Embryonic facial prominence (tissue), 1 donor: ENCODE measurements around the gene ITGAE.
"Not testable (repeated sequence)": the region's sequence is repeated elsewhere in the genome, so short reads cannot be mapped to it uniquely, and the experiment has no call there.

ENCODE experiments used
- DNase-seq: peaks from one replicate; pipeline ENCODE4 v3.0.0-alpha.2; 2016; ENCODE audit errors: extremely low spot score

Gene ITGAE

DNA sequence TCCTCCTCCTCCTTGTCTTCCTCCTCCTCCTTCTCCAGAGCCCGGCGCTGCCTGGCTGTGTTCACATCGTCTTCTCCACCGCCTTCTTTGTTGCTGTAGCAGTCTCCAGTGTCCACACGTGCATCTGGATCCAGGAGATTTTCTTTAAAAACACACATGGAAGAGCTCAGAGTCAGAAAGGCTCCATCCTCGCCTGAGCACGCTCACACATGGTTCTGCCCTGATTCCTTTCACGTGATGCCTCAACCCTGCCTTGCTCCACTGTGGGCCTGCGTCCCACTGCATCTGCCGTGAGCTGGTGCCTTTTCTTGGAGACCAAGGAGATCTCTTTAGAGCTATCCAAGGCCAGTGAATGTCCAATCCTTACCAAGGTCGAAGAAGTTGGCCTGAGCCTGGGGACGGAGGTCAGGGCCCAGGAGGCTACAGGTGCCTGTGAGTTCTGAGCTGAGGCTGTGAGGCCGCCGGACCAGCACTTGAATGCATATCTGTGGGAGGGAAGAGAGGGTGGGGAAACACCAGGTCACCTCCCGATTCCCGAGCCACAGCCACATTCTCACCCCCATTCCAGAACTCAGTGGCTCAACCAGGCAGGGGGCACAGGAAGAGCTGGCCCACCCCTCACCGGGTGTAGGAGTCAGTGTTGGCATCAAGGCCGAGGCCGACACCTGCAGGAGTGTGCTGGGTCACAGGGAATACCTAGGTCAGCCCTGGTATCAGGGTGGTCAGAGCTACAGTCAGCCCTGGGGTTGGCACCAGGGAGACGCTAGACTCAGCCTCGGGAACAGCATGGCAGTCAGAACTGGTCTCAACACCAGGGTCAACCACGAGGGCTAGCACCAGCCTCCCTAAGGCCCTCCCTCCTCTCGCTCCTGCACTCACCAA, 39.7 kb downstream of the ITGAE start:
- DNase-seq = no peak

- no peak for DNase-seq
These were observed 41.3 kb downstream of the ITGAE start for GRCh38 chr17:3759597-3760216.

DNA sequence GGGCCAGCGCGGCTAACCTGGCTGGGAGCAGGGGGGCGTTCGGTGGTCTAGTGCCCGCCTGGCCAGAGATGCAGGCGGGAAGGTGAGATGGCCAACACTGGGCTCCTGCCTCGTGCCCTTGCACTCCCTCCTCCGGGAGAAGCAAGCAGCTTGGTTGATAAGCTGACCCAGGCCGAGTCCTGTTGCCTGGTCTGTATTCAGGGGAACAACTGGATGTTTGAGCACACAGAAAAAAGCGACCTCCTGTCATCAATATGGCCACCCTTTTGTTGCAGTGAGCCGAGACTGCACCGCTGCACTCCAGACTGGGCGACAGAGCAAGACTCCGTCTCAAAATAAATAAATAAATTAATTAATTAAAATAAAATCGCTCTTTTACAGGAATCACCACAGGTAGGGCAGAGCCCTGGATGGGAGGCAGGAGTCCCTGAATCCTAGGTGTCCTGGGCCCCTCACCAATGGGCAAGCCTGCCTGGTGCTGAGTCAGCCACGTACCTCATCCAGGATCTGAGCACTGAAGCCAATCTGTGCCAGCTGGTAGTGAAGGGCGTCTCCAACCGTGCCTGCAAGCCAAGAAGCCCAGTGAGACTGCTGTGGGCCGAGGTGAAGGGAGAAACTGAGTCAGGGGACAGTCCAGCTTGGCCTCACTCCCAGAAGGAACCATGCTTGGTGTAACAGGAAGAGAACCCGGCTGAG, 45.5 kb downstream of the ITGAE start:
- no peak for DNase-seq

DNA sequence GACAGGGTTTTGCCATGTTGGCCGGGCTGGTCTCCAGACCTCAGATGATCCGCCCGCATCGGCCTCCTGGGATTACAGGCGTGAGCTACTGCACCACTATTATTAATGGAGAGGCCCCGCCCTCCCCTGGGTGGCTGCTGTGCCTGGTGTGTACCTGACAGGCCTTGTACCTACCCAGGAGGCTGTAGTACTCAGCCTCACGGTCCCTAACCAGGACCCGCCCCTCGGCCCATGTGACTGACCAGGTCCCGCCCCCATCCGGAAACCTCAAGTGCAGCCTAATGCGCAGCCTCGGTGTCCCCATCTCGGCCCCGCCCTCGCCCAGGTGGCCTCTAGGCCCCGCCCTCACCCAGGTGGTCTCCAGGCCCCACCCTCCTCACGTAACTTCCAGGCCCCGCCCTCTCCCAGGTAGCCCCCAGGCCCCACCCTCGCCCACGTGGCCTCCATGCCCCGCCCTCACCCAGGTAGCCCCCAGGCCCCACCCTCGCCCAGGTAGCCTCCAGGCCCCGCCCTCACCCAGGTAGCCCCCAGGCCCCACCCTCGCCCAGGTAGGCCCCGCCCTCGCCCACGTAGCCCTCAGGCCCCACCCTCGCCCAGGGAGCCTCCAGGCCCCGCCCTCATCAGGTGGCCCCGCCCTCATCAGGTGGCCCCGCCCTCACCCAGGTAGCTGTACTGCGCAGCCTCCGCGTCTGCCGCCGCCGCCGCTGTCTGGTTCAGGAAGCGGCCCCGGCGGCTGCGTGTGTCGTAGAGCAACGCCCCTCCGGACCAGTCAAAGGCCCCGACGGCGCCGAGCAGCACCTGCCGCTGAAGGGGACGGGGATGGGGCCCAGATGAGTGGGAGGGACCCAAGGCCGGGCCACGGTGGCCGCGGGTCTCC, 46.3 kb downstream of the ITGAE start:
- peak; percentile 48 for DNase-seq

DNA sequence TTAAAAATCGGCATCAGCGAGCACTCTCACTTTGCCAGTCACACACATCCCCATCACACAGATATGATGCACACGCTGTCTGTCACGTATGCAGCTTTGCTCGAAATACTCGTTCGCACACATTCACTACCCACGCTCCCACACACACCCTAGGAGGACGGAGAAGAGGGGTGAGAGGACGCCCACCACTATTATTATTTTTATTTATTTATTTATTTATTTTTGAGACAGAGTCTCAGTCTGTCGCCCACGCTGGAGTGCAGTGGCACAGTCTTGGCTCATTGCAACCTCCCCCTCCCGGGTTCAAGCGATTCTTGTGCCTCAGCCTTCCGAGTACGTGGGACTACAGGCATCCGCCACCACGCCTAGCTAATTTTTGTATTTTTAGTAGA, 46.9 kb downstream of the ITGAE start:
- DNase-seq = no peak

- no peak for DNase-seq
These were observed 47.4 kb downstream of the ITGAE start for GRCh38 chr17:3753624-3754023.

- DNase-seq = no peak
These were observed 49.2 kb downstream of the ITGAE start for GRCh38 chr17:3751836-3752235.

GRCh38 chr17:3750926-3751325, 50.1 kb downstream of the ITGAE start:
- DNase-seq = no peak

DNA sequence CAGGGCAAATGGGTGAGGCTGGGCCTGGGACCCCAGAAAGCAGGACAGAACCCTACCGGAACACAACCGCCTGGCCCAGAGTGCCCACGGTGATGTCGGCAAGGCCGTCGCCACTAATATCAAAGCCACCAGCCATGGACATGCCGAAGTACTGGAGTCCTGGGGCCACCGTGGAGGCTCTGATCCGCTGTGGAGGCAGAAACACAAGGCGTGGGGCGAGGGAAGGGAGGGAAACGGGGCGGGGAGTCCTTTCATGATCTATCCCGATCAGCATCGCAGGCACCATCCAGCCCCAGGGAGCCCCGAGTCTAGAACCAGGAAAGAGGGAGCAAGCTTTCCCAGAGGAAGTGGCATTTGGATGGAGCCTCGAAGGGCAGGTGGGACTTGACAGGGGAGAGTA, 50.7 kb downstream of the ITGAE start:
- DNase-seq = no peak

DNA sequence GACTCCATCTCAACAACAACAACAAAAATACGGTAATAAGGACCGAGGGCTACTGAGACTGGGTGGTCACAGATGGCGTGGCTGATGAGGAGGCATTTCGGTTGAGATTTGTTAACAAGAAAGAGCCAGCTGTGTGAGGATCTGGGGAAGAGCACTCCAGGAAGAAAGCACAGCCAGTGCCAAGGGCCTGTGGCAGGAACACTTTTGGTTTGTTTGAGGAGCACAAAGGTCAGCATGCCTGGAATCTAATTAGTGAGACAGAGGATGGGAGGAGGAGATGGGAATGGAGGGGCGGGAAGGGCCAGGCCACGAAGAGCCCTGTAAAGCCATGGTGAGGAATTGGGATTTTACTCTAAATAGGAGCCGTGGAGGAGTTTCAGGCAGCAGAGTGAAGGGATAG, 52.4 kb downstream of the ITGAE start:
- no peak for DNase-seq

DNA sequence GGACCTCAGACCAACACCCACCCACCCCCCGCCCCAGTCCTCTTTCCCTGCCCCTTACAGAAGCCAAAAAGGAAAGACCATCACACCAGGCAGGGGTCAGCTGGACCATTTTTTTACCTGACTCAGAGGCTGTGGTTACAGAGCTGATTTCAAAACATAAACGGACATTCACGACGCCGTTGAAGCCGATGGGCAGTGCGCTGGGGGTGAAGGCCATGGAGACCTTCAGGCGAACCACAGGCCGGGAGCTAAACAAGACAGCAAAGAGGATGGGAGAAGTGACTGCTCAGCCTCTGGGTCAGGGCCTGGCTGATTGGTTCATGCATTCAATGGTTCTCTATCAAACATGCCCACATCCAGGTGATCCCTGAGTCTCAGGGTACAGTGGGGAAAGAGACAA, 53.2 kb downstream of the ITGAE start:
- no peak for DNase-seq

DNA sequence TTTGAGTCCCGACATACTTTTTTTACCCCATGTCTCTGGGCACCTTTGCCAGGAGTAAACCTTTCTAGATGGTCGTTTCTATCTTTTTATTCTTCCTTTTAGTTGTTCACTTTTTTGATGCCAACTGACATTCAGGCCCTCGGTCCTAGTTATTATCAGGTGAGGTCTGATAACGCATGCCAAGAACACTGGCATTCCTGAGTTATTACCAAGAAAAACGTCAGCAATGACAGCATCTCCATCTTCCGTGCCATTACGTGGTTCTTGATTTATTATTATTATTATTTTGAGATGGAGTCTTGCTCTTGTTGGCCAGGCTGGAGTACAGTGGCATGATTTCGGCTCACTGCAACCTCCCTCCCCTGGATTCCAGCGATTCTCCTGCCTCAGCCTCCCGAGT, 55.9 kb downstream of the ITGAE start:
- DNase-seq = no peak

GRCh38 chr17:3744014-3744413, 57.0 kb downstream of the ITGAE start:
- no peak for DNase-seq

- DNase-seq = no peak
These were observed 60.3 kb downstream of the ITGAE start for GRCh38 chr17:3740611-3741073.

GRCh38 chr17:3739422-3740124, 61.4 kb downstream of the ITGAE start:
- DNase-seq = no peak

- no peak for DNase-seq
These were observed 62.3 kb downstream of the ITGAE start for GRCh38 chr17:3738562-3739295.

- no peak for DNase-seq
These were observed 65.5 kb downstream of the ITGAE start for GRCh38 chr17:3735515-3735914.

DNA sequence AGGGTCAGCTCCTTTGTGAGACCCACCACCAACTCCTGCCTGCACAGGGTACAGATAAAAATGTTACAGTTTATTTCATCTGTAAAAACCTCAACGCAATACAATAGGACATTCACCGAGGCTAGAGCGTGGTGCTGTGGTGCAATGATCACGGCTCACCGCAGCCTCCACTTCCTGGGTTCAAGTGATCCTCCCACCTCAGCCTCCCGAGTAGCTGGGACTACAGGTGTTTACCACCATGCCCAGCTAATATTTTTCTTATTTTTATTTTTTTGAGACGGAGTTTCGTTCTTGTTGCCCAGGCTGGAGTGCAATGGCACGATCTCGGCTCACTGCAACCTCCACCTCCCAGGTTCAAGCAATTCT, 66.1 kb downstream of the ITGAE start:
- not testable (repeated sequence) for DNase-seq

DNA sequence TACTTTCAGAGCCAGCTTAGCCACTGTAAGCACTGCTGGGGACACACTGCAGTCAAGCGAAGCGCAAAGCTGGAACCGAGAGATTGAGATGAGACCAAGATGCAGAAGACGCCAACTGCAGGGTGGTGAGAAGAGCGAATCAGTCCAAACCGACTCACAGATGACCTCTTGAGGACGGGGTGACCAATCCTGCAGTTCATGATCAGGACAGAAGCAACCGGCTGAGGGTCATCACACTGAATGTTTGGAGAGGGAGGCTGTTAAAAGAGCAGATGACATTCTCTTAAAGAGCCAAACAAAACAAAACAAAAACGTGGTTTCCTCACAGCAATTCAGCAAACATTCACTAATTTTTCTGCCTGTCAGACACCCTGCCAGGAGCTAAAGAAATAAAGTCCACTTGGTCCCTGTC, 68.8 kb downstream of the ITGAE start:
- DNase-seq = no peak

DNA sequence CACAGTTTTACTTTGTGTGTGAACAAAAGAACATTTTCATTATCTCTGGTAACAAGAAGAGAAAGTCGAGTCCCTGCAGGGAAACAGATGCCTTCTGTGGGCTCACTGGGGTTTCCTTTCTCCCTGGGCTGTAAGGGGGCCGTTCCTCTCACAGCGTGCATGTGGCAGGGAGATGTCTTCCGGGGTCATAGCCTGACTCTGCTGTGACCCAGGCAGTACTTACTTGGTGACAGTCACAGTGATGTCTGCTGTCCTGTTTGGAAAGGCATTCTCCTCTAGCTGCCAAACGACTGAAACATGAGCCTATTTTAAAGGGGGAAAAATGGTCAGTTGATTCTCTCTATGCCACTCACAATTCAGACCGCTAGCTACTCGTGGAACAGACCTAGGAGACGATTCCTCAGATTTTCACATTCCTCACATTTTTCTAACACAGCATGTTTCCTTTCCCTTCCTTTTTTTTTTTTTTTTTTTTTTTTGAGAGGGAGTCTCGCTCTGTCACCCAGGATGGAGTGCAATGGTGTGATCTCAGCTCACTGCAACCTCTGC, 70.0 kb downstream of the ITGAE start:
- no peak for DNase-seq
